HG02870 (cell line): ENCODE results near the gene ZNF692.
"Not testable (repeated sequence)": the region's sequence is repeated elsewhere in the genome, so short reads cannot be mapped to it uniquely, and the experiment has no call there.

Experiments used
- ATAC-seq: cut with Tn5 transposase; IDR thresholded peaks from one replicate; pipeline ENCODE4 v1.9.1; 2021; ENCODE audit warnings: mild to moderate bottlenecking, moderate library complexity; ENCODE audit not compliant: unreplicated experiment

ZNF692 gene

DNA sequence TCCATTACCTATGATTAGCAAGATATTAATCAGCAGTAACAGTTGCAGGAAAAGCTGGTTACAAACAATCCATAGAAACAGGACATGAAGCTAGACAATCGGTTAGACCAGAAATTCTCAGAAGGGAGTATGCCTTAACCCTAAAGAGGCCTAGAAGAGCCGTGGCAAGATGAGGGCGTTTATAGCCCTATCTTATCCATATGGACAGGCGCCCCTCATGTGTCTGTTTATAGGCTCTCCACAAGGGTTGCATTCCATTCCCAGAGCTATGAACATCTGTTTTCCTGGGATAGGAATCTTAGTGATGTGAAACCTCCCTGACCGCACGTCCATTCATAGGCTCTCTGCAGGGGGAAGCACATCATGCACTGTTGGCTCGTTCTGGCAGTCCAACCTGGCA, 23.5 kb upstream of the ZNF692 start:
- ATAC-seq: not testable (repeated sequence)

DNA sequence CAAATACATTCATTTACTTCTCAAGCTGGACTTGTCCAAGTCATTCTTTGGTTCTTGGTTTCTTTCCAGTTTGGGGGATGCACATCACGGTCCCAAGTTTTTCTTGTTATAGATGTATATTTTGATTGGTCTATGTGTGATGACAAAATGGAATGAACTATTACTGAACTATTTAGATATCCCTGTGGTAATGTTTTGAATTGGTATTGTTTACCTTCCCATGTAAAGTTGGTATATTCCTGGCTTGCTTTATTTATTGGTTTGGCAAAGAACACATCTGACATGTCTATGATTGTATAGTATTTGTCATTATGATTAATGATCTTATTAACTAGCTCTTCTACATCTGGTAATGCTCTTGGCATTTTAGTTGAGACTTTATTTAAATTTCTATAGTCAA, 22.4 kb upstream of the ZNF692 start:
- ATAC-seq: no peak

DNA sequence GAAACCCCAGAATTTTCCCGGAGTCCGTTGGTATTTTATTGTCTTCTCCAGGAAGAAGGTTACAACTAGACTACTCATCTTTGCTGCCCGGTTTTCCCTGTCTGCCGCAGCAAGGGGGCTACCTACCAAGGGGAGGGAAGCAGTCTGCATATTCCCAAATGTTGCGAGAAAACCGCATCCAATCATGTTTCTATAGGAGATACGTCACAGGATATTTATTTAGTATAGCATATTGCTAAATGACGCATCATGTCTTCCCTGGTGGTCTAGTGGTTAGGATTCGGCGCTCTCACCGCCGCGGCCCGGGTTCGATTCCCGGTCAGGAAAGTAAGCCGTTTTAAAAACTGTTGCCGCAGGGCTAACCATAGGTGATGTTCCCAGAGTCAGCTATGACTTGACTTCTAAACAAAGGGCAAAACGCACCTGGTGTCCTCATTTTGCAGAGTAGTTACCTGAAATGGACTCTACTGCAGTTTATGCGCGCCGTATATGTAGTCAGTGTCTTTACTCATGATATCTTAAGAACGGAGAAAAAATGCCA, 15.2 kb upstream of the ZNF692 start:
- peak; percentile 64 for ATAC-seq

DNA sequence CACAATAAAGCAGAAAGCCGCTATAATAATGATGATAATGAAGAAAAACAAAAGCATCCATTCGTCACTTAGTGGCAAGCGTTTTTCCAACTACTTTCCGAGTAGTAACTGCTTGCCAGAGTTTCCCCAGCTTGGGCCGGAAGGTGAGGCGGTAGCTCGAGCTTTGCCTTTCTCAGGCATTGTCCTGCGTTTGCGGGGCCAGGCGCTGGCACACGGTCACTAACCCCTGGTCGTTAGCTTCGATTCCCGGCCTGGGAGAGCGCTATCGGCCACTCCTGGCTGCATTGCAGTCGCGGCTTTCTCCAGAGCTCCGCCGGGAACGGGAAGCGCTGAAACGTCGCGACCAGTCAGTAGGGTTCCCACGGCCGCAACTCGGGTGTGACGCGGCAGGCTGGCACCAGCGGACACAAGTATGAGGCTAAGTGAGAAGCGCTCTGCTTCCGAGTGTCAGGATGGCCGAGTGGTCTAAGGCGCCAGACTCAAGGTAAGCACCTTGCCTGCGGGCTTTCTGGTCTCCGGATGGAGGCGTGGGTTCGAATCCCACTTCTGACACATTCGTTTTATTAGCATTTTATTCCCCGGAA, 14.6 kb upstream of the ZNF692 start:
- ATAC-seq: peak; percentile 74

DNA sequence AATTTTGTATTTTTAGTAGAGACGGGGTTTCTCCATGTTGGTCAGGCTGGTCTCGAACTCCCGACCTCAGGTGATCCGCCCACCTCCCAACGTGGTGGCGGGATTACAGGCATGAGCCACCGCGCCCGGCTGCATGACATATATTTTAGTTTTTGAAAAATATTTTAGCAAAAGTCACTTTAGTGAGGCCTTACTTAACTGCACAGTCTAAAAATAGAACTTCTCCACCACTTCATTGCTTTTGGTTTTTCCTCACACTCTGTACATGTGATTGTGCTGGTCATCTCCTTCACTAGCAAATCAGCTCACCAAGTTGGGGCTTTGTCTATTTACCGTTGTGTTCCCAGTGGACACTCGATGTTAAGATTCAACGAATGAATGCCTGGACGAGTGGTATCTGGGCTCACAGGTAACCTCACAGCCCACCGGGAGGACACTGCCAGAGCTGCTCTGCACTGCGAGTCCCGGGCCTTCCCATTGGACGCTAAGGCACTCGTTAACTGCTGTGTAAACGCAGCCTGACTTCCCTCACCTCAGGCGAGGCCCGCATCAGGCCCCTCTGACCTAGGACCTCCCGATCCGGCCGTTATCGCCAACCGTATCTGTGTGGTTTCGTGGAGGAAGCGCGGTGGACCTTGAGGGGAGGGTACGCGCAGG, 14.0 kb upstream of the ZNF692 start:
- peak; percentile 33 for ATAC-seq

DNA sequence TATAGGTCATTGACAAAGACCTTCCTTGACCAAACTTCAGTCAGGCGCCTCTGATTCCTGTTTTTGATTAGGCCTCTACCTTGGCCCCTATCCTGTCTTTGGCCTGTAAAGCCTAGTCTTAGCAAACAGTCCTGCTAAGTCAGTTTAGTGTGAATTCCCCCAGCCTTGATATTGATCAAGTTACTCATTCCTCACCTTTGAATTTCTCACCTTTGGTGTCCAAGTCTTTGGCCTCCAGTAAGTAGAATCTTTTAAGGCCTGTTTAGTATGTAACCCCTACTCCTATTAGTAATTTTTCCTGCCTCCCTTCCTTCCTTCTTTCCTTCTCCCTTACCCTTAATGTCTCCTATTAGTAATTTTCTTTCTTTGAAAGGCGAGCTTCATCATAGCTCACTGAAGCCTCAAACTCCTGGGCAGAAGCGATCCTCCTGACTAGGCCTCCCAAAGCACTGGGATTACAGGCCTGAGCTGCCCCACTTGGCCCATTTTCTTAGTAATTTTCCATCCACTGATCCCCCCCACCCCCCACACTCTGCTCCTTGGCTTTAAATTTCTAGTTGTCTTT, 13.0 kb upstream of the ZNF692 start:
- ATAC-seq: no peak

DNA sequence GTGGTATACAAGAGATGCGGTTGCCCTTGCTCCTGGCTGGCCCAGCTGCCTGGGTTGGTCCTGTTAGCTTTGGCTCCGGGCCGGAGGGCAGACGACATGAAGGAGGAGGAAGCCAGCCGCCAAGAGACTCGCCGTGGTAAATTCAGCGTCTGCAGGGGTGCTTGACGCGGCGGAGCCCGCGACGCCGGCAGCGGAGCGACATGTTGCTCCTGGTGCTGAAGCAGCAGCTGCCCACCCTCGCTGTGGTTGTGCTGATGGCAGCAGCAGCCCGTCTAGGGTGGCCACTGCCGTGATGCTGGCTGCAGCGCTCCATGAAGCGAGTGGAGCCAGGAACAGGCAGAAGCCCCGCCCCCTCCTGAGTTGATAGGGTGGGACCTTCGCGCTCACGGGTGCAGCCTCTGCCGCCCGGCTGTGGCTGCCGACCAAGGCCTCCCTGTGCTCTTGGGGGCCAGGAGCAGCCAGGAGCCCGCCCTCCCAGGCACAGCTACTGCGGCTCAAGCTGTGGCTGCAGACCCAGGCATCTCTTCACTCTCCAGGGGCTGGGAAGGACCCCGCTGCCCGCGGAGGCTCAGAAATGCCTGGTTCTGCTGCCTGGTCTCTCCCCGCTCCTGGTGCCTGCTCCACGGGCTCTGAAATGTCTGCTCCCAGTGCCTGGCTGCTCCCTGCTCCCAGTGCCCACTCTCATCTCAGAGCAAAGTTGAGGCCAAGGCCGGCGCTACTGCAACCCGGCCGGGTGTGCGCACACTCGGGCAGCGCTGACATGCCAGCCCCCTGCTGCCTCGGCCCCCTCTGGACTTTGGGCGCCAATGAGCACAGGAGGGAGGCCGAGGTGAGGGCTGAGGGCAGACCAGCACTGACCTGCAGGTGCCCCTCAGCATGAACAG, 4.4 kb upstream of the ZNF692 start:
- peak; percentile 62 for ATAC-seq

DNA sequence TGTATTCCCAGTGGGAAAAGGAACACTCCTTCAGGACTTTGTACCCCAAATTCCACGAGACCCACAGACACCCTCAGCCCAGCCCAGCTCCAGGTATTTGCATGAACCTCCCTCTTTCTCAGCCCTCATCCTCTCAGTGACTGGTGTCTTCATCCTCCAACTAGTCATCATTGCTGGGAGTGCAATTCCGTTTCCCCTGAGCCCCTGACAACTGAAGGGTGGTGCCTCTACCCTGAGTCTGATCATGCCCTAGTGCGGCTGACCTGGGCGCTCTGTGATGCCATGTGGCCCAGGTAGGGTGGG, 3.8 kb upstream of the ZNF692 start:
- peak; percentile 8 for ATAC-seq

DNA sequence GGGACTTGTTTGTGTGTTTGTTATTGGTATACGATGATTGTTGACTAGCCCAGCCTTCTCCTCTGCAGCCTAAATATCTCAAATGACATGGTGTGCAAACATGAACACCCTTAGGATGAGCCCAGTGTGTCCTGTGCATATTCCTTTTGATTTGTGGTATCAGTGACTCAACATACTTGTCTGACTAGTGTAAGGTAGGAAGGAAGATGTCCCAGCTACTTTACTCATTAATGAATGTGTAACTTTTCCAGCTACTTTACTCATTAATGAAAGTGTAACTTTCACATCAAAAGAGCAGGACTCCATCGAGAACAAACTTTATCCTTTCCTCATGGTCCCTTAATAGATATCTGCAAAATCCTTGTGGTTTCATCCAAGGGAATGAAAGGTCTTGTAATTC, 2.7 kb upstream of the ZNF692 start:
- no peak for ATAC-seq

DNA sequence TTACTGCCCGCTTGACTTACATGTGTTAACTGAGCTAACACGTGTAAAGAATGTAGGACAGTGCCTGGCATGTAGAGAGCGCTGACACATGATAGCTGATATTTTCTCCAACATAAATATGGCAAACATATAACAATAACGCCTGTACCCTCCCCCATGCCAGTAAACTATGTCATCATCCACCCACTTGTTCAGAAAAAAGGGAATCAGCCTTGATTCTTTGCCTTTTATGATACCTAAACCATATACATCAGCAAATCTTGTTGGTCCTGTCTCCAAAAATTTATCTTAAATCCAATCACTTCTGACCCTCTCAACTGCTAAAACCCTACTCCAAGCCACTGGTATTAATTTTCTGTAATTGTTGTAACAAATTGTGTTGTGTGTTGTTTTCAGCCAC, 1.1 kb upstream of the ZNF692 start:
- ATAC-seq: no peak

DNA sequence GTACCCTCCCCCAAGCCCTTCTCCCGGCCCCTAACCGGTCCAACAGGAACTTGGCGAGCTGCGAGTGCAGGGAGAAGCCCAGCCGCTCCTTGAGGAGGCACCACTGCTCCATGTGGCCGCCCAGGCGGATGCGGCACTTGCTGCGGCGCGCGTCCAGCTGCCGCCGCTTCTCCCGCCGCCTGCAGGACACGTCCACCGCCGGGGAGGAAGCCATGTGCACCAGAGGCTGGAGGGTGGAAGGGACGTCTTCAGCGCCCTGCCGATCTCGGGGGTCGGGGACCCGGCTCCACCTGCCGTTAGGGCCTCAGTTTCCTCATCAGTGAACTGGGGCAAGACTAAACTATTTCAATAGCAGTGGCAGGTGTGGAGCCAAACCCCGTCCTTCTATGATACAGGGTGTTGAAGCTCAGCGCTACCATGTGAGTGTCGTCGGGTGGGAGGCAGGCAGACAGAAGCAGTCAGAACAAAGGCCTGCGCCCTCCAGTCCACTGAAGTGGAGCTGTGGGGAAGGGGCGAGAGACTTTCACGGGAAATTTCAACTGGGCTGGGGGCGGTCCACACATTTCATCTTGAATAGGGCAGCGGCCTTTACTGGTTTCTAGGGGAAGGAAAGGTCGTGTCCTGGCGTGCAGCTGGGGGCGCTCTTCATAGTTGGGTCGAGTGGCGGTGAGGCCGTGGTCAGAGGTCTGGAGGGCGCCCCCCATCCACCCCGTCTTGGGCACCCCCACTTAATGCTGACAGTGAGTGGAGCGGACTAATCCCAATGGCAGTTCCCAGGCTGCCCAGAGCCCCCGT, 592 bp downstream of the ZNF692 start:
- peak; percentile 36 for ATAC-seq

DNA sequence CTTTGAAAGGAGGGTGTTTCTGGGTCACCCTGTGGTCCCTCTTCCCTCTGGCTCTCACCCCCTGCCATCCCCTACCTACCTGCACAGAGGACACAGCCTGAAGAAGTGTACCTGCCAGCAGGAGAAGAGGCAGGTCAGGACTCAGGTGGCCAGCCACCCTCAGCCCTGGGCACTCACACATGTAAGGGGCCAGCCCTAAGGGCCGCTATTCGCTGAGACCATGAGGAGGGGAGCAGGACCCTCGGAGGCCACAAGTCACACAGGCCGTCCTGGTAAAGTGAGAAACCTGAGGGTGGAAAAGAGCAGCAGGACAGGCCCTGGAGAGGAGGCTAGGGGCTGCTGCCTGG, 1.2 kb downstream of the ZNF692 start:
- ATAC-seq: no peak

DNA sequence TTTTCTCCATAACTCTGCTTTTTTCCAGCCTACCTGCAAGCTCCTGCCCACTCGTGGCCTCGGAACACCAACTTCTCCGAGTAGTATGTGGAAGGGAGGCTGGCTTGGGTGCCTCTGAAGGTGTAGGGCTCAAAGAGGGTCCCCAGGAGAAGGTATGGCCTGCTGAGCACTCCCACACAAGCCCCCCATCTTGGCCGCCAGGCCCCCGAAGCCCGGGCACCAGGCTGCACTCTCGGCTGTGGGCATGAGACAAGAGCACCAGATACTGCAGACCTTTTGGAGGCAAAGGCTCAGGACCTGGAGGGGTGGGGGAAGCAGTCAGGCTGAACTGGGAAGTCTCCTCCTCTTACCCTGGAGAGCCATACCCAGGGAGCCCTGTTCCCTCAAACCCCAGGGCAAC, 1.7 kb downstream of the ZNF692 start:
- ATAC-seq: no peak

DNA sequence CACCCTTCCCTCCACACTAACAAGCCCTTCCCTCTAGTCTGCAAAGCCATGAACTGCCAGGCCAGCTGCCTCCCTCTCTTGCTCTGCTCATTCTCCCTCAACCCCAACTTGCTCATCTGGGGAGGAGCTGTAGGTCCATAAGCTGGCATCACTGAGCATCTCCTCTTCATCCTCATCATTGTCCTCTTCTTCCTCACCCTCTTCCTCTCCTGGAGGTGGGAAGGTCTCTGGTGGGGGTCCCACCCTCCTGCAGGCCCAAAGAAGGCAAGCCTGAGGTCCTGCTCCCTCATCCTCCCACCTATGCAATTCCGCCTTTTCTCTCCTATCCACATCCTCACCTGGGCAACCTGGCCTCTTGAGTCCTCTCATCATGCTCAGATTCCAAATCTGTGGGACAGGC, 2.7 kb downstream of the ZNF692 start:
- ATAC-seq: no peak

DNA sequence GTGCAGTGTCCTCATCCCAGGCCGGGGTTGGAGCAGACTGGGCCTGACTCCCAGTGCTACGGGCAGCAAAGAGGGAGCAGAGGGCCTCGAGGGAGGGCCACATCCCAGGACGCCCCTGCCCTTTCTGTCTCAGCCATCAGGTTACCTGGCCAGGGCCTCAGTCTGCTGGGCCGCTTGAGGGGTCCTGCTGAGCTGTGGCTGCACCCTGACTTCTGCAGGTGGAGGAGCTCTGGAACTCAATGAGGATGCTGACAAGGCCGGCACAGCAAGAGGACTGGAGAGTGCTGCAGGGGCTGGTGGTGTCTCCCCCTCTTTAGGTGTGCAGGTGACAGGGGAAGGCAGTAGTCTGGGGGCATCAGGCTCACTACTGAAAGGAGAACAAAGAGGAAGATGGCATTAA, 3.3 kb downstream of the ZNF692 start:
- no peak for ATAC-seq

DNA sequence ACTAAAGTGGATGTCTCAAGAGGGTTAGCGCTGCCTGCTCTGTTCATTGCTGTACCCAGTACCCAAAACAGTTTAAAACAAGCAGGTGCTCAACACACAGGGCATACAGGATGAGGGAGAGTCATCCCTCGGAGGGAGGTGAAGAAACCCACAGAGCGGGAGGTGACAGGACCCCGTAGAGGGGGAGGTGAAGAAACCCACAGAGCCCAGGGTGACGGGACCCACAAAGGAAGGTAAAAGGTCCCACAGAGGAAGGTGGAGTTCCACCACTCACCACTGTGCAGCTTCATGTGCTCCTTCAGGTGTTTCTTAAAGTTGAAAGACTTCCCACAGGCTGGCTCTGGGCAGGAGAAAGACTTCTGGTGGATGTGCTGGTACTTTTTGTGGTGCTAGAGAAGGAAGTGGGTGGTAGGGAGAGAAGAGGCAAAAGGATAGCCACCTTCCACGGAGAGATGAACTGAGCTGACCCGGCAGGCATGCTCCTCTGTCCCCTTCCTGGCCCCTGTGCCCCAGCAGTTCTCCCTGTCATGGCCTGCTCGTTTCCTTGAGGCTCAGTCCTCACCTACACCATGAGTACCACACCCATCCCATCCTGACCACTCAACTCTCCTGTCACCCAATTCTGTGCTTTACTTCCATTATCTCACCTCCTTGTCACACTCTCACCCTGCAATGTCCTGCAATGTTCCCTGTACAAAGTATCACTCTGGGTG, 5.1 kb downstream of the ZNF692 start:
- no peak for ATAC-seq

DNA sequence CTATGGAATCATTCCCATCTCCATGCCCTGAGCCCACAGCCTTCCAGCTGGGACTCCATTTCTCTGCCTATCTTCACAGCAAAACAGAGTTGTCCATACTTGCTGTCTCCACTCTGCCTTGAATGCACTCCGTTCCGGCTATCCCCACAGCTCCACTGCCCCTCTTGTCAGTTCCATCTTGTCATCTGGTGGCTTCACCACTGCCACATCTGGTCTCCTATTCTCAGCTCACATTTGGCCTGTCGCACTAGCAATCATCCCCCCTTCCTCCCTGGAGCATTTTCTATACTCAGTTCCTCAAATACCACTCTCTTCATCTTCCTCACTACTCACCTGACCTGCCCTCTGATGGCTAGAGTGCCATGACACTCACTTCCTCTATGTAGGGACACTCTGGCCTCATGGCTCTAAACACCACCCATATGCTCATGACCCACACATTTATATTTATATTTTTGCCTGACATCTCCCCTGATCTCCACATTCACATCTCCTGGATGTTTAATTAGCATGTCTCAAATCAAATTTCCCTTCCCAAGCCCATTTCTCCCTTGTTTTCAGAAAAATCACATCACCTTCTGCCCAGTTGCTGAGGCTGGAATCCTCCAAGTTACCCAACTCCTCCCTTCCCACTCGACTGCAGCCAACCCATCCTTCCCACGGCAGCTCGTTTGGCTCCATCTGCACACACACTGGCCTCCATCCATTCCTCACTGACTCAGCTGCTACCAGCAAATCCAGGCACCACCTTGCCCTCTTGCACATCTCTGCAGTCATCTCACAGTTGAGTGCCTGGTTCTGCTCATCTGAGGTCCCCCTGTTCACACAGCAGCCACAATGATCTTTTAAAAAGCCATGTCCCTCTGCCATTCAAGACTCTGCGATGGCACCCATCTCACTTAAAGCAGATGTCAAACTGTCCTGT, 6.1 kb downstream of the ZNF692 start:
- no peak for ATAC-seq

DNA sequence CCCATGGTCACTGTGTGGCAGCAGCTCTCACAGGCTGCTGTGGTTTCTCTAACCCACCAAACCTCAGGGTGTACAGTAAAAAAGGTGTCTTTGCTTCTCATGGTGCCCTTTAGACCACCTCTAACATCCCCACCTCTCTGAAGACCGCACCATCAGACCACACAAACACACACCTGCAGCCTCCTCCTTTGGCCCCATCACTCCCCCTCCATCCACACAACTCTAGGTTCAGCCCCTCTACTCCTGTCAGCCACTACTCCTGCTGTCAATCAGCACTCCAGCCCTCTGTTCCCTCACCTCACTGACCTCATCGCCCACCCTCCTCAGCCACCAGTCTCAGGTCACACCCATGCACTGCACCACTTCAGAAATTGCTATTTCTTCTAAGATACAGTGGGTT, 7.5 kb downstream of the ZNF692 start:
- ATAC-seq: no peak

DNA sequence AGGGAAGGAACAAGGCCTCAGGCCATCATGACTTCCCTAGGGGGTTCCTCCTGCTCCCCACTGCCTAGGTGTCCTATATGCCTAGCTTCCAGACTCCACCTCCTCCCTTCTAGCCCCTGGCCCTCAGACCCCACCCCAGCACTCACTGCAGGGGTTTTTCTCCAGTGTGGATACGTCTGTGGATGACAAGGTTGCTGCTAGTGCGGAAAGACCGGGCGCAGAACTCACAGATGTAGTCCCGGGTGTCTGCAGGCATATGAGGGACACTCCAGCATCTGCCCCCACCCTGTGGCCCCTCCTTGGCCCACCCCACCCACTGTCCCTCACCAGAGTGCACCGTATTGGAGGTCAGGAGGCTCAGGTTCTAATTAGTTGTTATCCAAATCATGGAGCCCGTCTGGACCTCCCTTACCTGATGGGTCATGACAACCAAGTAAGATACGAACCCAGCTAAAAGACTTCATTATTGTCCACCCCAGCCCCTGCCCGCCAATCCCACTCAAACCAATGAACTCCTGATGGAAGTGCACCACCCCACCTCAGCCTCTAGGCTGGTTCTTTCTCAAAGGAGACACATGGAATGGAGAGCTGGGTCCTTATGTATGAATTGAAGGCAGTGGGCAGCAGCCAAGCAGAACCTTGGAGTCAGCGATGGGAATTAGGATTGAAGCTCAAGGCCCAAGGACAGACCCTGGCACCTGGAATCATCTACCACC, 8.2 kb downstream of the ZNF692 start:
- ATAC-seq: no peak
